ENCODE data around the gene IQCE. TPM values are rescaled to one million over a fixed set of nuclear protein-coding genes. Genes with fewer than 3 reads are reported as not detected.
A peak's percentile ranks its signal among the peaks of the same experiment; 100 is the strongest.

IQCE gene
- total and polyA plus RNA-seq, 8 donors: 14.7 to 25.1 (median 19.1) TPM

DNA sequence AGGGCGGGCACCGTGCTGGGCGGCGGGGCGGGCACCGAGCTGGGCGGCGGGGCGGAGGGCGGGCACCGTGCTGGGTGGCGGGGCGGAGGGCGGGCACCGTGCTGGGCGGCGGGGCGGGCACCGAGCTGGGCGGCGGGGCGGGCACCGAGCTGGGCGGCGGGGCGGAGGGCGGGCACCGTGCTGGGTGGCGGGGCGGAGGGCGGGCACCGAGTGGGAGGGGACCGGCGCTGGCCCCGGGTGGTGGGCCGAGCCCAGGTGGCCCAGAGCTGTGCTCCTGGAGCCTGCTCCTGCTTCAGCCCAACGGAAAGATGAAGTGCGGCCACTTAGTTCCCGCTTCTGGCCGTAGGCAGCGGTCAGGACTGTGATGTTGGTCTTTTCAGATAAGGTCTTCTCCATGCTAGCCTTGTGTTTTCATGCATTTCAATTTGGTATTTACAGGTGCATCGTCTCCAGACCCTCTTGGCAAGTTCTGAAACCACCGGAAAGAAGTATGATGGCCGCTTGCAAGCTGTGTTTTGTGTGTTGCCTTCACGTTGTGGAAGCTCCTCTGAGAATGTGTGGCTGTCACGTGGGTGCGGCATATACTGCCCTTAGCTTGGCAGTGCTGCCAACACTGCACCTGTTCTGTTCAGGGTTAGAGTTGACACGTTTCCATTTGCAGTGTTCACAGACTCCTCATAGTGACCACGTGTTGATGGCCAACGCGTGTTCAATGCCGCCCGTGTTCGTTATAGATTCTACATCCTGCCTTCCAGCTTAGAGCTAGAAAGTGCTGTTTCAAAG, 25.2 kb downstream of the IQCE start:
- TF ChIP-seq, protein P1, sequence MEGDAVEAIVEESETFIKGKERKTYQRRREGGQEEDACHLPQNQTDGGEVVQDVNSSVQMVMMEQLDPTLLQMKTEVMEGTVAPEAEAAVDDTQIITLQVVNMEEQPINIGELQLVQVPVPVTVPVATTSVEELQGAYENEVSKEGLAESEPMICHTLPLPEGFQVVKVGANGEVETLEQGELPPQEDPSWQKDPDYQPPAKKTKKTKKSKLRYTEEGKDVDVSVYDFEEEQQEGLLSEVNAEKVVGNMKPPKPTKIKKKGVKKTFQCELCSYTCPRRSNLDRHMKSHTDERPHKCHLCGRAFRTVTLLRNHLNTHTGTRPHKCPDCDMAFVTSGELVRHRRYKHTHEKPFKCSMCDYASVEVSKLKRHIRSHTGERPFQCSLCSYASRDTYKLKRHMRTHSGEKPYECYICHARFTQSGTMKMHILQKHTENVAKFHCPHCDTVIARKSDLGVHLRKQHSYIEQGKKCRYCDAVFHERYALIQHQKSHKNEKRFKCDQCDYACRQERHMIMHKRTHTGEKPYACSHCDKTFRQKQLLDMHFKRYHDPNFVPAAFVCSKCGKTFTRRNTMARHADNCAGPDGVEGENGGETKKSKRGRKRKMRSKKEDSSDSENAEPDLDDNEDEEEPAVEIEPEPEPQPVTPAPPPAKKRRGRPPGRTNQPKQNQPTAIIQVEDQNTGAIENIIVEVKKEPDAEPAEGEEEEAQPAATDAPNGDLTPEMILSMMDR (IDR thresholded peaks at IDR 0.05): no peak
- DNase-seq (peak in 1 of 4 donors; percentile 45), ATAC-seq (no peak)
- intact Hi-C loops (cut with DNase I): no loop called here
- H3K27me3 ChIP-seq: no peaks in the 10 kb centered on the region
- peaks cover 0 to 53% of the 10 kb centered on the region in 2 donors for H3K36me3 ChIP-seq
- no peak overlapping the region for H3K27ac ChIP-seq
- H3K9me3 ChIP-seq: no peaks in the 10 kb centered on the region
- no peaks in the 10 kb centered on the region for H3K4me1 ChIP-seq
- no peak overlapping the region for H3K4me3 ChIP-seq

DNA sequence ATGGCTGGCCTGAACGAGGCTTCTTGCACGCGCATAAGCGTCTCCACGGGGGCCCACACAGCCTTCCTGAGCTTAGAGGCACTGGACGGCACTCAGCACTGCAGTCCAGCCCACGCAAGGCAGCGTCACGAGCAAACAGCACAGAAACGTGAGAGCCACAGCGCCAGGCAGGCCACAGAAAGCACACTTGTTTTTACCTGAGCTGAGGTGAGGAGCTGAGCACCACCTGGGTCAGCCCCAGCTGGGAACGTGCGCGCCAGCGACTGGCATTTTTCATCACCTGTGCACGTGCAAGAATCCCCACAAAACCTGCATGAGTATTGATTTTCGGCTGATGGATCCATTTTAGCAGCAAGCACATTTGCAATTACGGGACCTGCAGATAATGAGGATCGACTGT, 26.7 kb downstream of the IQCE start:
- Histone ChIP-seq H3K4me1 (no peaks in the 10 kb centered on the region), H3K4me3 (no peak overlapping the region), H3K36me3 (peaks cover 0 to 58% of the 10 kb centered on the region in 2 donors), H3K27ac (no peak overlapping the region), H3K27me3 (no peaks in the 10 kb centered on the region), H3K9me3 (no peaks in the 10 kb centered on the region)
- peak in 1 of 4 donors; percentile 50 for DNase-seq
- no peak for ATAC-seq
- TF ChIP-seq, protein P1 (IDR thresholded peaks at IDR 0.05): no peak
- intact Hi-C loops (cut with DNase I): no loop called here

DNA sequence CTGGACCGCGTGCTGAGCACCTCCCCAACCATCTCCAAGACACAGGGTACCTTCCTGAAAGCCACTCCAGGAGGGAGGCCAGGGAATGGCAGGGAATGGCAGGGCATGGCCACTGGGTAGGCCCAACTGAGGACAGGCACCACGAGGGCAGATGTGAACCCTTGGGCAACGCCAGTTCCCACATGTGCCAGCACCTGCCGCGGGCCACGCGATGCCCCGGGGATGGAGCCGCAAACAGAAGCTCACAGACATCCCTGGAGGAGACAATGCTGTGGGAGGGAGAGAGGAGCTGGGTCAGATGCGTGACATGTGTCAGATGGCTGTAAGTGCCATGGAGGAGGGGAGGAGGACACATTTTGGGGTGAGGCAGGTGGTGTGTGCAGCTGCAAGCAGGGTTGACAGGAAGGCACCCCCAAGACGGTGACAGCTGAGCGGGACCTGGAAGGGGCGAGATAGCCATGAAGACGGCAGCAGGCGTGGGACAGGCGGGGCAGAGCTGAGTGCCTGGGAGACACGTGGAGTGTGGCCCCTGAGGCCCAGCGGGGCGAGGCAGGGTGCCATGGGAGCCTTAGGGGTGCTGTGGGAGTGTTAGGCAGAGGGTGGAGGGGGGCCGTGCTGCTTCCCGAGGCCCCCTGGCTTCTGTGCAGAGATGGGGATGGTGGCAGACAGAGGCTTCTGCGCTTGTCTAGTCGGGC, 27.7 kb downstream of the IQCE start:
- H3K36me3 ChIP-seq: peaks cover 0 to 63% of the 10 kb centered on the region in 2 donors
- peak in 1 of 4 donors; percentile 66 for DNase-seq
- ATAC-seq: no peak
- H3K27ac ChIP-seq: no peak overlapping the region
- H3K4me3 ChIP-seq: no peak overlapping the region
- no peaks in the 10 kb centered on the region for H3K27me3 ChIP-seq
- intact Hi-C loops (cut with DNase I): no loop called here
- no peaks in the 10 kb centered on the region for H3K9me3 ChIP-seq
- H3K4me1 ChIP-seq: no peaks in the 10 kb centered on the region
- TF ChIP-seq, protein P1 (IDR thresholded peaks at IDR 0.05): no peak

DNA sequence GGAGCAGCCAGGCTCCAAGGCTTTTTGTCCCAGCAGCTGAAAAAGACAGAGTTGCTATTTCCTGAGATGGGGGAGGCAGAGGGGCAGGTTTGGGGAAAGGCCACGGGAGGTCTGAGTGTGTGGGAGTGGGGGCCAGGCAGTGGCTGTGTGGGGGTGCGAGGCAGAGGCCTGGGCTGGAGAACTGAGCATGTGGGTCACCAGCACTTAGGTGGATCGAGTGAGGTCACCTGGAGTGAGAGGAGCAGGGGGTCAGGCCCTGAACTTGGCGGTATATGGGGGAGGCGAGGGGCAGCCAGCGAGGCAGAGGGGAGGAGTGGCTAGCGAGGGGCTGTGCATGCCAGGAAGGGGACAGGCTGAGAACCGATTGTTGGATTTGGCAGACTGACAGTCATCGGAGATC, 28.4 kb downstream of the IQCE start:
- Histone ChIP-seq H3K9me3 (no peaks in the 10 kb centered on the region), H3K36me3 (peaks cover 0 to 69% of the 10 kb centered on the region in 2 donors), H3K27me3 (no peaks in the 10 kb centered on the region), H3K27ac (no peak overlapping the region), H3K4me3 (no peak overlapping the region), H3K4me1 (no peaks in the 10 kb centered on the region)
- DNase-seq: peak in 1 of 4 donors; percentile 40
- no peak for ATAC-seq
- TF ChIP-seq, protein P1 (IDR thresholded peaks at IDR 0.05): no peak
- intact Hi-C loops (cut with DNase I): no loop called here

DNA sequence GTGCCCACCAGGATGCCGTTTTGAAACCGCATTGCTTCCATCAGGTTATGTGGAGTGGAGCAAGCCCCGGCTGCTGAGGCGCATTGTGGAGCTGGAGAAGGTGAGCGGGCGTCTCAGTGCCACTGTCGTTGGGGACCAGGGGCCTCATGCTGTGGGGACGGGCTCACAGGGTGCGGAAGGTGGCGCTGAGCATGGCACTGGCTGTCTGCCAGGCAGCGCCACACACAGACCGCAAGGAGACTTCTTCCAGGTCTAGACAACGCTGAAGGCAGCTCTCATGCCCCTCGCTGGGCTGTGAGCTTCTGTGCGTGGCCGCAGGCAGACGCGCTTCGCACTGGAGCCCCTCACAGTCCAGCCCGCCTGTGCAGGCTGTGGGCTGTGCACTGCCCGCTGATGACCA, 29.0 kb downstream of the IQCE start:
- TF ChIP-seq, protein P1 (IDR thresholded peaks at IDR 0.05): no peak
- H3K9me3 ChIP-seq: no peaks in the 10 kb centered on the region
- no peak overlapping the region for H3K4me3 ChIP-seq
- H3K4me1 ChIP-seq: no peaks in the 10 kb centered on the region
- no peaks in the 10 kb centered on the region for H3K27me3 ChIP-seq
- no peak for ATAC-seq
- H3K36me3 ChIP-seq: peaks cover 0 to 76% of the 10 kb centered on the region in 2 donors
- H3K27ac ChIP-seq: no peak overlapping the region
- intact Hi-C loops (cut with DNase I): no loop called here
- peak in 1 of 4 donors; percentile 61 for DNase-seq

Measured in left lung (tissue), 10 donors.